A549 treated with dexamethasone at 1 μM for 4 hours (cell line): ENCODE measurements around the gene LMAN1L. TPM values are rescaled to one million over a fixed set of nuclear protein-coding genes. Genes with fewer than 3 reads are reported as not detected.

Source experiments
- total RNA-seq: library from RNA; stranded (reverse); fragments of 200-300 nt; extraction: Qiagen RNA extraction; gene quantifications from 5 replicates; pipeline ENCODE4 v1.2.3, GENCODE V29; 2022

LMAN1L gene
- 0.04 TPM in 1 of 5 replicates, not detected in the others for total RNA-seq

DNA sequence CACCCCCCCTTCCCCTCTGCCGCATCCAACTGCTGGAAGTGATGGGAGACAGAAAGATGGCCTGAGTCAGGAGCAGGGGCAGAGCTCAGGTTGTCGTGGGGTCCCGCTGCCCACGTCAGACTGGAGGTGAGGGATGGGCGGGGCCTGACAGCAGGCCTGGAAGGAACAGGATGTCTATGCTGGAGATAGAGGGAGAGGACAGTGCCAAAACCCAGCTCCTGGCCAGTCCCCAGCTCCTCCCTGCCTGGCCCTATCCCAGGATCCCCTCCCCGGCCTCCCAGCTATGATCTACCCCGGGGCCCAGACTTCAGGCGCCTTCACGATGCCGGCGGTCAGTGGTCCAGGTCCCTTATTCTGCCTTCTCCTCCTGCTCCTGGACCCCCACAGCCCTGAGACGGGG, at the start of gene LMAN1L:
TSS of gene LMAN1L (plus strand) at position 303 of the 400 bp plus-strand sequence. CDS start at position 323, 20 bp downstream.

DNA sequence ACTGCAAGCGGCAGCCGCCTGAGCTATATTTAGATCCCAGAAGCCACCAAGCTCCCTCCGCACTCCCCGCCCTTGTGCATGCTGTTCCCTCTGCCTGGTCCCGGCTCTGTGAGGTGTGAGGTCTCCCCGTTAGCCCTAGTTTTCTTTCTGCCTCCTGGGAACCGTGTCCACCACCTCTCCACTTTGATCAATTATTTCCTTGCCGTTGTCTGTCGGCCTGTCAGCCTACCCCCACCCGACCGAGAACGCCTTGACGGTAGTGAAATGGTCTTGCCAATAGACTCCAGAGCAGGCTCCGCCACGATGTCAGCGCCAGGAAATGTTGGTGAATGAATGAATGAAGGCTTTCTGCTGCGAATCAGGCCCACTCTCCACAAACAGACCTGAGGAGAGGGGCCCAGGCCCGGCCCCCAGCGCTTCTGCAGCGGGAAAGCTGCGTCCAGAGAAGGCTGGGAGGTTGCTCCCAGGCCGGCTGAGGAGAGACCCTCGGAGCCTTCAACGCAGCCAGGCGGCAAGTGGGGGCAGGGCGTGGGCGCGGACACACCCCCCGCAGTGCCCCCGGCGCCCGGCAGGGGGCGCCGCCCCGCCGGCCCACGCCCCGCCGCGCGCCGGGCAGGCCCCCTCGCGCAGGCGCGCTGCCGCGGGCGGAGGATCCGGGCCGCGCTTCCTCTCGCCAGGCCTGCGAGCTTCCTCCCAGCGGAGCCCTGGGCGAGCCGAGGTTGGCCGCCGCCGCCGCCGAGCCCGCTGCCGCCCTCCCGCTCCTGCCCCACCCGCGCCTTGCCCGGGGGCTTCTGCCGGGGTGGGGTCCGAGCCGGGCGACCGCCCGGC, 31.0 kb upstream of the LMAN1L start, which contains the start of gene CSK:
TSS of gene CSK (plus strand) at position 650 of the 828 bp plus-strand sequence. CDS start 16,218 bp downstream, outside the sequence.

DNA sequence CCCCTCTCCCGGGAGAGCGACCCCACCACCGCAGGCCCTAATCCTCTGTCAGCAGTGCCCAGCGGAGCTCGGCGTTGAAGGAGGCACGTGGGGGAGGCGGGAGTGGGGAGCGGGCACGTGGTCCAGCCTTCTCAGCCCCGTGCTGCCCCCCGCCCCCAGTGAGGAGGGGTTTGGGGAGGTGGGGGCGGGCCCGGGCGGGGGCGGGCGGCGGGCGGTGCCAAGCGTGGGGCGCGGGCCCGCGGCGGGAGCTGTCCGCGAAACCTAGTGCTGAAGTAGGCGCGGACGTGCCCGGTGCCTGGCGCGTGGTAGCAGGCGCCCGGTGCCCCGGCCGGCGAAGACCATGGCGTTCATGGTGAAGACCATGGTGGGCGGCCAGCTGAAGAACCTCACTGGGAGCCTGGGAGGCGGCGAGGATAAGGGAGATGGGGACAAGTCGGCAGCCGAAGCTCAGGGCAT, 13.8 kb downstream of the LMAN1L start, which contains the start of gene CPLX3:
TSS of gene CPLX3 (plus strand) at position 264 of the 456 bp plus-strand sequence. CDS start at position 341, 77 bp downstream.

DNA sequence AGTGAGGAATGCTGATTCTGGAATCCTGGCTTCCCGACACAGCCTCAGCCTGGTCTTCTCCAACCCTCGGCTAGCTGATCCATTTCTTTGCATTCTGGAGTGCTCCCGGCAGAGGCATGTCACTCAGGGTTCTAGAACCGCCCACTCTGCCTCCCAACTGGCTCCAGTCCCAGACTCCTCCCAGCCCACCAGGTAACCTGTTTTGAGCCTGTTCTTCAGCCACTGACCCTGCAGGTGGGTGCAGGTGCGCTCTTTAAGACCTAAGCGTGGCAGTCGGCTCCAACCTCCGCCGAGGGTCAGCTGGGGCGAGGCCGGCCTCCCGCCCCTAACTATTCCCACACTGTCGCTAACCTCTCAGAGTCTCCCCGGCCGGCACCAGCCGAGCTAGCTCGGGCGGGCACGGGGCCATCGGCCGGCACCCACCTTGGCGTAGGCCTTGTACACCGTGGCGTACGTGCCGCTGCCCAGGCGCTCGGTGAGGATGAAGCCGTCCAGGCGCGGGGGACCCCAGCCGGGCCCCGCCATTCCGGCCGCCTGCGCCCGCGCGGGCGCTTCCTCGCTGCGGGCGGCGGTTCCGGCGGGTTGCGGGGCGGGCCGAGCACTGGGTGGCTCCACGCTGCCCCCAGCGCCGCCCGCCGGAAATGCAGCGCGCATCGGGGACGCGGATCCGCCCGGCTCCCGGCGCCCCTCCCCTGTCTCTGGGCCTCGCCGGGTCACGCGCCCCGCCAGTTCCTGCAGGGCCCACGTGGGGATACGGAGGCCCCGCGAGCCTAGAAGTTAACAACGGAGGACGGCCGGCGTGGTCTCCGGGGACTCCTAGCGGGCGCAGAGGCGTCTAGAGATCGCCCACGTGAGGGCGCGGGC, 30.2 kb downstream of the LMAN1L start, which contains the start of gene ULK3:
TSS of gene ULK3 (minus strand) at position 576 of the 864 bp plus-strand sequence. CDS start at position 525, 51 bp downstream.

DNA sequence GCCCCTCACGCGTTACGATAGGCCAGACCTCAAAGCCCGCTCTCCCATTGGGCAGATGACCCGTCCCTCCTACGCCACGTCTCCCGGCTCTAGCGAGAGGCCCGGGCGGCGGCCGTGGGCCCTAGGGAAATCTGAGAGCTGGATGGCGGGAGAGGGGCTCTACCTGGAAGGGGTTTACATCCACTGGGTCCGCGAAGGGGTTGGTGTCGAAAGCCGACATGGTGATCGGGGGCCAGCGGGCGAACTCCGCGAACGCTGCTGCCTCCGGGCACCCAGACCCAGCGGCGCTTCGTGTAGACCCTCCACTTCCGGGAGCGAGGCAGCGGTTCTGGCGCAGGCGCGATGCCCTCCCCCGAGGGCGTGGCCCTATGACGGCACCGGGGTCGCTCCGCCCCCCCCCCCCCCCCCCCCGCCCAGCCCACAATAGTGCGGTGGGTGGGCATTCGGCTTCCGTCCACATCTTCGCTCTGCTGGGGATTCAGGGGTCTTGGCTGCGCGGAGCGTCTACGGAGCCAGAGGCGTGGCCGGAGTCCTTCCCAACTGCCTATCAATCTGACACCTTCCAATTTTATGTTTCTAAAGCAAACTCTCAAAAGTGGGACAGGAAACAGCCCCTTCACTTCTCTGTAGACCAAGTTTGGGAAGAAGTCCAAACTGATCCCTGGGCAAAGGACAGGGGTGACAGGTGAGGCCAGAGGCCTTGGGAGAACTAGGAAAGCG, 60.6 kb downstream of the LMAN1L start, which contains the start of gene SCAMP2:
TSS of gene SCAMP2 (minus strand) at position 330 of the 720 bp plus-strand sequence. CDS start at position 220, 110 bp downstream.

Other genes with a start within 250 kb of the LMAN1L start
- gene CLK3, start 197.0 kb upstream of the LMAN1L start, total RNA-seq: 33.4 to 40.5 TPM (median 35.7 TPM) in 5 replicates
- gene EDC3, start 116.8 kb upstream of the LMAN1L start, total RNA-seq: 21.8 to 25.5 TPM (median 22.7 TPM) in 5 replicates
- 1.5 to 2.7 TPM (median 1.6 TPM) in 5 replicates for gene CYP1A1, start 87.3 kb upstream of the LMAN1L start, total RNA-seq
- not detected in 5 replicates for gene CYP1A2, start 64.0 kb upstream of the LMAN1L start, total RNA-seq
- gene CSK, start 30.8 kb upstream of the LMAN1L start, total RNA-seq: 56.2 to 70.7 TPM (median 66.9 TPM) in 5 replicates
- 0.05 to 0.06 TPM in 2 of 5 replicates, not detected in the others for gene CPLX3, start 13.8 kb downstream of the LMAN1L start, total RNA-seq
- 21.0 to 36.3 TPM (median 29.4 TPM) in 5 replicates for gene ULK3, start 30.3 kb downstream of the LMAN1L start, total RNA-seq
- gene SCAMP2, start 60.5 kb downstream of the LMAN1L start, total RNA-seq: 50.4 to 77.5 TPM (median 75.5 TPM) in 5 replicates
- gene MPI, start 77.2 kb downstream of the LMAN1L start, total RNA-seq: 24.1 to 35.5 TPM (median 34.3 TPM) in 5 replicates
- gene FAM219B, start 94.0 kb downstream of the LMAN1L start, total RNA-seq: 24.8 to 36.0 TPM (median 31.9 TPM) in 5 replicates
- 506 to 581 TPM (median 526 TPM) in 5 replicates for gene COX5A, start 125.2 kb downstream of the LMAN1L start, total RNA-seq
- 19.5 to 26.5 TPM (median 24.9 TPM) in 5 replicates for gene RPP25, start 143.9 kb downstream of the LMAN1L start, total RNA-seq
- 10.4 to 12.6 TPM (median 10.5 TPM) in 5 replicates for gene SCAMP5, start 182.7 kb downstream of the LMAN1L start, total RNA-seq
- gene PPCDC, start 210.8 kb downstream of the LMAN1L start, total RNA-seq: 14.8 to 19.5 TPM (median 17.1 TPM) in 5 replicates